Measurements from ENCODE around the gene LRRFIP1.

DNA sequence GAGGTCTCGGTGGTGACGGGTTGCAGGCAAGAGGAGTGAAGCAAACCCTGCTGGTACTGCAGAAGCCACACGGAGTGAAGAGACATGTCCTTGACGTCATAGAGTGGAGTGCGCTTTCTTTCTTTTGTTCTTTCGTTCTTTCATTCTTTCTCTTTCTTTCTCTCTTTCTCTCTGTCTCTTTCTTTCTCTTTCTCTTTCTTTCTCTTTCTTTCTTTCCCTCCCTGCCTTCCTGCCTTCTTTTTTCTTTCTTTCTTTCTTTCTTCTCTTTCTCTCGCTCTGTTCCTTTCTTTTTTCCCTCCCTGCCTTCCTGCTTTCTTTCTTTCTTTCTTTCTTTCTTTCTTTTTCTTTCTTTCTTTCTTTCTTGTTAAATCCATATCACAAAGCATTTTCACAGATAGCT, 39.2 kb downstream of the LRRFIP1 start:
- TF ChIP-seq, protein P1, sequence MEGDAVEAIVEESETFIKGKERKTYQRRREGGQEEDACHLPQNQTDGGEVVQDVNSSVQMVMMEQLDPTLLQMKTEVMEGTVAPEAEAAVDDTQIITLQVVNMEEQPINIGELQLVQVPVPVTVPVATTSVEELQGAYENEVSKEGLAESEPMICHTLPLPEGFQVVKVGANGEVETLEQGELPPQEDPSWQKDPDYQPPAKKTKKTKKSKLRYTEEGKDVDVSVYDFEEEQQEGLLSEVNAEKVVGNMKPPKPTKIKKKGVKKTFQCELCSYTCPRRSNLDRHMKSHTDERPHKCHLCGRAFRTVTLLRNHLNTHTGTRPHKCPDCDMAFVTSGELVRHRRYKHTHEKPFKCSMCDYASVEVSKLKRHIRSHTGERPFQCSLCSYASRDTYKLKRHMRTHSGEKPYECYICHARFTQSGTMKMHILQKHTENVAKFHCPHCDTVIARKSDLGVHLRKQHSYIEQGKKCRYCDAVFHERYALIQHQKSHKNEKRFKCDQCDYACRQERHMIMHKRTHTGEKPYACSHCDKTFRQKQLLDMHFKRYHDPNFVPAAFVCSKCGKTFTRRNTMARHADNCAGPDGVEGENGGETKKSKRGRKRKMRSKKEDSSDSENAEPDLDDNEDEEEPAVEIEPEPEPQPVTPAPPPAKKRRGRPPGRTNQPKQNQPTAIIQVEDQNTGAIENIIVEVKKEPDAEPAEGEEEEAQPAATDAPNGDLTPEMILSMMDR (IDR thresholded peaks at IDR 0.05; ENCODE audit: poor library complexity, severe bottlenecking) = no peak
- TF ChIP-seq TAF1 (IDR thresholded peaks at IDR 0.05; ENCODE audit: low read depth) (no peak), SMC3 (conservative IDR thresholded peaks at IDR 0.05; ENCODE audit: poor library complexity) (no peak), MXI1 (conservative IDR thresholded peaks at IDR 0.05; ENCODE audit: poor library complexity, severe bottlenecking) (no peak), EZH2 (IDR thresholded peaks at IDR 0.05; ENCODE audit: borderline replicate concordance, insufficient read depth, low read length, poor library complexity, severe bottlenecking) (no peak)
